H1 (cell line): ENCODE measurements around the gene DPF1. TPM values are rescaled to one million over a fixed set of nuclear protein-coding genes. Genes with fewer than 3 reads are reported as not detected.

Experiments used
- CEBPB ChIP-seq: IDR thresholded peaks from 2 replicates; pipeline ENCODE4 v1.6.1; 2012; ENCODE audit warnings: low read depth, low read length
- JUND ChIP-seq: IDR thresholded peaks from 2 replicates; pipeline ENCODE4 v1.6.1; 2011; ENCODE audit warnings: mild to moderate bottlenecking, improper control_type of control experiment, low read length
- RAD21 ChIP-seq, 2 experiments: IDR thresholded peaks in 1 of 2; conservative IDR thresholded peaks in 1 of 2; 2 replicates each; pipeline ENCODE4 v1.6.1; 2011; ENCODE audit warnings: low read depth in 2 of 2, low read length in 2 of 2, improper control_type of control experiment in 1 of 2, inconsistent platforms in 1 of 2, mild to moderate bottlenecking in 1 of 2, moderate library complexity in 1 of 2
- SAP30 ChIP-seq: fragments of 300-600 bp; sonication (generic); IDR thresholded peaks from 2 replicates; pipeline ENCODE4 v1.7.1; 2012; ENCODE audit warnings: low read length, moderate library complexity, mild to moderate bottlenecking, inconsistent platforms; ENCODE audit not compliant: insufficient read depth, insufficient replicate concordance
- polyA plus RNA-seq, 7 experiments: library from polyadenylated mRNA; depleted of rRNA in 3 of 7; stranded (reverse) in 5 of 7; unstranded in 2 of 7; fragments of >200 nt in 5 of 7; fragments of 200-250 nt in 2 of 7; gene quantifications; 1 replicate in 5 of 7; 2 replicates in 1 of 7; 4 replicates in 1 of 7; pipeline versions ENCODE4 v1.2.1 to v1.2.3, GENCODE V29; 2011 to 2013; ENCODE audit warnings: missing spikeins in 2 of 7, mixed read lengths in 2 of 7
- total RNA-seq: library from RNA; stranded (reverse); fragmentation: NEBNext Ultra II Directional; extraction: Animal tissue kit (Norgen Biotek cat#: 25700); gene quantifications from 2 replicates; pipeline ENCODE4 v1.2.1, GENCODE V29; 2021

Gene DPF1
- total and polyA plus RNA-seq, 2 of the 8 experiments (the other 6 are each of a cell fraction or from before 2014, with no cell fraction given), result 12.9 to 15.6 TPM

DNA sequence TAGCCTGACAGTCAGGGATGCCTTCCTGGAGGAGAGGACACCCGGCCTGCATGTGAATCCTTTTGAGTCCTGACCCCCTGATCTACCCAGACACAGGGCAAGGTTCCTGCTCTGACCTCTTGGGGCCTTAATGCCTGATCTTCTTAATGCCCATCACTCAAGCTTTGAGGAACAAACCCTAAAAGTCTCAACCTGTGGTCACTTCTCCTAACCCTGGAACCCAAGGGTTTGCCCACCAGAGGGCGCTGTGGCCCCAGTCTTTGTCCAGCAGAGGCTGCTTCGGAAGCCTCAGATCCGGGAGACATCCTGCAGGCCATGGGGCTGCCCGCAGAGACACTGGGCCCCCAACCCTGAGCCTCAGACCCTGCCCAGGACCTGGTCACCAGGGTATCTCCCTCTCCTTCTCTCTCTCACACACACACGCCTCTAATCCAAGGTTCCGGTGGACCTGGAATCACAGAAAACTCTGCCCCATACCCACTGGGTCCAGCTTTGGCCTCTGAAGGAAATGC lies 9.8 kb upstream of the DPF1 start (continued):
- TF ChIP-seq JUND (0 out of 2 replicates have a peak, but pooled peaks have one; percentile 24), SAP30 (no peak), RAD21 (IDR thresholded peaks at IDR 0.05 in 1 of 2, conservative IDR thresholded peaks at IDR 0.05 in 1 of 2; ENCODE audit: low read depth in 2 of 2, low read length in 2 of 2) (peak; percentile 94), CEBPB (no peak)
